ENCODE data around the gene AXDND1. TPM values are rescaled to one million over a fixed set of nuclear protein-coding genes. Genes with fewer than 3 reads are reported as not detected.
"Not testable (repeated sequence)": the region's sequence is repeated elsewhere in the genome, so short reads cannot be mapped to it uniquely, and the experiment has no call there.

AXDND1 gene
- polyA plus RNA-seq, 1 donor (not counting 4 experiments of a cell fraction or from before 2014, with no cell fraction given) = 0.04 TPM

DNA sequence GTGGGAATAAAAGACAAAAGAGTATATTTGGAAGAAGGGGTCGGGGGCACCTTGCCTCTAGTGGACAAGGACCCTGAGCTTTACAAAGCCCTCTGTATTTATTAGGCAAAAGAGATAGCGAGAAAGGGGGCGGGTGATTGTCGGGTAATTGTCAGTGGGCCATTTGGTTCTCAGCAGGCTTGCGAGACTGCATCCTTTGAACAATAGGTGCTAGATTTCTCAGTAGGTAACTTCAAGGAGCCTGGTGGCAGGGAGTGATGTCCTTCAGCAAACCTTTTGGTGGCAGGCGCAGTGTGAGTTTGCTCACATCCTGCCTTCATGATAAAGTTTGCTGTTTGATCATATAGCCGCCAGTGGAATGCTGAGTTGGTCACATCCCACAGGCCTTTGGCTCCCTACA is 71.4 kb downstream of the AXDND1 start:
- Histone ChIP-seq H2AFZ (ENCODE audit: control insufficient read depth, low read length) (no peak overlapping the region), H3K9me1 (ENCODE audit: control insufficient read depth, extremely low read depth, insufficient read depth, low read length) (no peaks in the 10 kb centered on the region), H3K4me3 (ENCODE audit: control insufficient read depth in 2 of 3, extremely low read depth in 1 of 3, insufficient read depth in 2 of 3, low read depth in 1 of 3, low read length in 3 of 3) (no peak overlapping the region), H3K27ac (ENCODE audit: control insufficient read depth, insufficient read depth, low read length) (no peak overlapping the region), H4K20me1 (ENCODE audit: control insufficient read depth, extremely low read depth, insufficient read depth, low read length) (no peaks in the 10 kb centered on the region), H3K36me3 (ENCODE audit: control insufficient read depth in 2 of 2, extremely low read depth in 1 of 2, insufficient read depth in 2 of 2, low read length in 2 of 2) (no peaks in the 10 kb centered on the region), H3K9me3 (ENCODE audit: control insufficient read depth, low read depth, low read length) (no peaks in the 10 kb centered on the region), H3K4me1 (ENCODE audit: control insufficient read depth, extremely low read depth, insufficient read depth, low read length) (no peaks in the 10 kb centered on the region), H3K4me2 (ENCODE audit: control insufficient read depth, extremely low read depth, insufficient read depth, low read depth, low read length) (no peak overlapping the region), H3K79me2 (ENCODE audit: control insufficient read depth, insufficient read depth, low read length) (no peaks in the 10 kb centered on the region), H3K9ac (ENCODE audit: control insufficient read depth, extremely low read depth, insufficient read depth, low read length) (no peak overlapping the region), H3K27me3 (ENCODE audit: control insufficient read depth, extremely low read depth, insufficient read depth, low read length) (no peaks in the 10 kb centered on the region)
- DNase-seq (ENCODE audit: low read depth, low spot score) (no peak), FAIRE-seq (no peak)
- no peak for TF ChIP-seq CTCF (optimal IDR thresholded peaks at IDR 0.05 in 1 of 3, IDR thresholded peaks at IDR 0.05 in 1 of 3, conservative IDR thresholded peaks at IDR 0.05 in 1 of 3; ENCODE audit: extremely low read depth in 1 of 3, insufficient read depth in 2 of 3, low read length in 3 of 3)
- TF ChIP-seq EZH2 (IDR thresholded peaks at IDR 0.05; ENCODE audit: low read length) = no peak
- dilution Hi-C loops (cut with MboI; ENCODE audit: extremely low pct_ligation_motif_present, low sequenced_read_pairs) = no loop called here

DNA sequence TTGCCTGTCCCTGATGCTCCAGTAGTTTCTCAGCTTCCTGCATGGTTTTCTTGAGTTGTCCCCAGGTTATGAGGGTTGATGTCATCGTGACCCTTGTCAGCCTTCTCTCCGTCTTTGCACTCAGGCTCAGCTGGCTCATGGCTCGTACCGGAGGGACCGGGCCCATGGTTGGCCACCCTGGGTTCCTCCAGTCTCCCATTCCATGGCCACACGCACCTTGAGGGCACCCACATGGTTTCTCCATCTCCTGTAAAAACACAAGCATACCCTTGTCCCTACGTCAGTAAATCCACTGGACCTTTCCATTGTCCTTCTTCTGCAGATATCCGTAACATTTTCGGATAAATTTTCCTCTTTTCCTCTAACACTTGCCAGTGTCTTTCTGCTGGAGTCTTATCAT is 73.9 kb downstream of the AXDND1 start:
- H3K4me1 ChIP-seq (ENCODE audit: control insufficient read depth, extremely low read depth, insufficient read depth, low read length); H3K4me2 ChIP-seq (ENCODE audit: control insufficient read depth, extremely low read depth, insufficient read depth, low read depth, low read length); H3K9me3 ChIP-seq (ENCODE audit: control insufficient read depth, low read depth, low read length); FAIRE-seq; H3K4me3 ChIP-seq (ENCODE audit: control insufficient read depth in 2 of 3, extremely low read depth in 1 of 3, insufficient read depth in 2 of 3, low read depth in 1 of 3, low read length in 3 of 3); H3K9me1 ChIP-seq (ENCODE audit: control insufficient read depth, extremely low read depth, insufficient read depth, low read length); H3K27me3 ChIP-seq (ENCODE audit: control insufficient read depth, extremely low read depth, insufficient read depth, low read length); H3K36me3 ChIP-seq (ENCODE audit: control insufficient read depth in 2 of 2, extremely low read depth in 1 of 2, insufficient read depth in 2 of 2, low read length in 2 of 2); DNase-seq (ENCODE audit: low read depth, low spot score); dilution Hi-C loops (cut with MboI; ENCODE audit: extremely low pct_ligation_motif_present, low sequenced_read_pairs); H2AFZ ChIP-seq (ENCODE audit: control insufficient read depth, low read length); H3K79me2 ChIP-seq (ENCODE audit: control insufficient read depth, insufficient read depth, low read length); H3K9ac ChIP-seq (ENCODE audit: control insufficient read depth, extremely low read depth, insufficient read depth, low read length); H4K20me1 ChIP-seq (ENCODE audit: control insufficient read depth, extremely low read depth, insufficient read depth, low read length); H3K27ac ChIP-seq (ENCODE audit: control insufficient read depth, insufficient read depth, low read length): not testable (repeated sequence)

- H3K36me3 ChIP-seq (ENCODE audit: control insufficient read depth in 2 of 2, extremely low read depth in 1 of 2, insufficient read depth in 2 of 2, low read length in 2 of 2); H3K79me2 ChIP-seq (ENCODE audit: control insufficient read depth, insufficient read depth, low read length); DNase-seq (ENCODE audit: low read depth, low spot score); H3K27me3 ChIP-seq (ENCODE audit: control insufficient read depth, extremely low read depth, insufficient read depth, low read length); FAIRE-seq; dilution Hi-C loops (cut with MboI; ENCODE audit: extremely low pct_ligation_motif_present, low sequenced_read_pairs); H2AFZ ChIP-seq (ENCODE audit: control insufficient read depth, low read length); H3K27ac ChIP-seq (ENCODE audit: control insufficient read depth, insufficient read depth, low read length); H4K20me1 ChIP-seq (ENCODE audit: control insufficient read depth, extremely low read depth, insufficient read depth, low read length); H3K9me3 ChIP-seq (ENCODE audit: control insufficient read depth, low read depth, low read length); H3K9ac ChIP-seq (ENCODE audit: control insufficient read depth, extremely low read depth, insufficient read depth, low read length); H3K4me2 ChIP-seq (ENCODE audit: control insufficient read depth, extremely low read depth, insufficient read depth, low read depth, low read length); H3K4me1 ChIP-seq (ENCODE audit: control insufficient read depth, extremely low read depth, insufficient read depth, low read length); H3K9me1 ChIP-seq (ENCODE audit: control insufficient read depth, extremely low read depth, insufficient read depth, low read length); H3K4me3 ChIP-seq (ENCODE audit: control insufficient read depth in 2 of 3, extremely low read depth in 1 of 3, insufficient read depth in 2 of 3, low read depth in 1 of 3, low read length in 3 of 3): not testable (repeated sequence)
These were observed 74.5 kb downstream of the AXDND1 start for GRCh38 chr1:179440301-179440700.

All from keratinocyte (primary cell).